GM08714 (cell line): ENCODE data around the gene PTGER4.

Source experiments
- H3K4me3 ChIP-seq: fragments of 200-500 bp; sonication (Bioruptor generic); 2 replicates; pipeline ENCODE4 v1.5.1; 2014; ENCODE audit warnings: mild to moderate bottlenecking, low read length, inconsistent platforms
- ZNF274 ChIP-seq: IDR thresholded peaks from 2 replicates; pipeline ENCODE4 v1.6.1; 2012; ENCODE audit warnings: mild to moderate bottlenecking, low read depth, low read length

The PTGER4 gene

DNA sequence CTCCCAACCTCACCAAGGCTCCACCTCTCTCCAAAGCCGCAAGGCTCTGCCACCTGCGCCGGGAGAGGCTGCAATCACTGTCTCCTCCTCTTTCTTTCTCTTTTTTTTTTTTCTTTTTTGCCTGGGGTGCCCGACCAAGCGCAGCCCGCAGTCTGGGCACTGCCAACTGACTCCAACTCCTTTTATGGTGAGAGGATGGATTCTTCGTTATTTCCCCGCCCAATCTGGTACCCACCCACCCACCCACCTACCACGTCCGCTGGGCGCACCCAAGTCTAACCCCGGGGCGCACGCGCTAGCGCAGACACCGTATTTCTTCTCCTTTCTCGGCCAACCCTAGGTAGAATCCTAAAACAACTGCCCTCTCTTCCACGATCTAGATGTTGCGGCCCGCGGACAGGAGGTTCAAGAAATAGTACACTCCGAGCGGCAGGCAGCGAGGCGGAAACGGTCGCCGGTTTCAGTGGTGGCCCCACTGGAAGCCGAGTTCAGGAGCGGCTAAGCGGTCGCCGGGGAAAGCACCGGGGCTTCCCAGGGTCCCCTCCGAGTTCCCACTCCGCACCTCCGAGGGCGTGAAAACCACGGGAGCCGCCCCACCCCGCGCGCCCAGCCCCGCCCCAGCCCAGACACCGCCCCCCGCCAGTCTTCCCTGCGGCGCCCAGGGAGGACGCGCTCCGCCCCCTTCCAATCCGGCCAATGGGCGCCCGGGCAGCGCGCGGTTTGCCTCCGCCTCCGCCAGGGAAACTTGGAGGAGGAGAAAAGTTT lies 385 bp upstream of the PTGER4 start:
- TF ChIP-seq ZNF274: no peak
- peak overlapping the region; percentile 80 for H3K4me3 ChIP-seq

DNA sequence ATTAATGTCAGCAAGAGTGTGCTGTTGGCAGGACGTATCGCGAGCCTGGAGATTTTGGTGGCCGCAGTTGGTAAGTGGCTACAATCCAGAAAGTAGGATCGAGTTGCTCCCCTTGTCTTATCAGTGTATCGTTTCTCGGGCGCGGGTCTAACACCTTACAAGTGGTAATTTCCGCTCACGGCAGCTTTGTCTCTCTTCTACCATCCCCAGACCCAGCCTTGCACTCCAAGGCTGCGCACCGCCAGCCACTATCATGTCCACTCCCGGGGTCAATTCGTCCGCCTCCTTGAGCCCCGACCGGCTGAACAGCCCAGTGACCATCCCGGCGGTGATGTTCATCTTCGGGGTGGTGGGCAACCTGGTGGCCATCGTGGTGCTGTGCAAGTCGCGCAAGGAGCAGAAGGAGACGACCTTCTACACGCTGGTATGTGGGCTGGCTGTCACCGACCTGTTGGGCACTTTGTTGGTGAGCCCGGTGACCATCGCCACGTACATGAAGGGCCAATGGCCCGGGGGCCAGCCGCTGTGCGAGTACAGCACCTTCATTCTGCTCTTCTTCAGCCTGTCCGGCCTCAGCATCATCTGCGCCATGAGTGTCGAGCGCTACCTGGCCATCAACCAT lies 1.1 kb downstream of the PTGER4 start:
- H3K4me3 ChIP-seq: peak overlapping the region; percentile 80
- TF ChIP-seq ZNF274: no peak

DNA sequence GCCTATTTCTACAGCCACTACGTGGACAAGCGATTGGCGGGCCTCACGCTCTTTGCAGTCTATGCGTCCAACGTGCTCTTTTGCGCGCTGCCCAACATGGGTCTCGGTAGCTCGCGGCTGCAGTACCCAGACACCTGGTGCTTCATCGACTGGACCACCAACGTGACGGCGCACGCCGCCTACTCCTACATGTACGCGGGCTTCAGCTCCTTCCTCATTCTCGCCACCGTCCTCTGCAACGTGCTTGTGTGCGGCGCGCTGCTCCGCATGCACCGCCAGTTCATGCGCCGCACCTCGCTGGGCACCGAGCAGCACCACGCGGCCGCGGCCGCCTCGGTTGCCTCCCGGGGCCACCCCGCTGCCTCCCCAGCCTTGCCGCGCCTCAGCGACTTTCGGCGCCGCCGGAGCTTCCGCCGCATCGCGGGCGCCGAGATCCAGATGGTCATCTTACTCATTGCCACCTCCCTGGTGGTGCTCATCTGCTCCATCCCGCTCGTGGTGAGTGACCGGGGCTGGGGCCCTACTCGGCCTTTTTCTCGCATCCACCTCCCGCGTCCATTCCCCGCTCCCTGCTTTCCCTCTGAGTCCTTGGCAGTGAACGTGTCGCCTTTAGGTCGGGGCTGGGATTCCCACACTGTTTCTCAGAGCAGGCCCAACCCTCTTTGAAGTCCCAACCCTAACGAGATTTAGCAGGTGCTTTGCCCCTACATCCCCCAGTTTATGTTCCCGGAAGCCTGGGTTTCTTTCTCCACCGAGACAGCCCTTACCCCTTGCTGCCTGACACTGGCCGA lies 1.8 kb downstream of the PTGER4 start:
- peak overlapping the region; percentile 80 for H3K4me3 ChIP-seq
- TF ChIP-seq ZNF274: no peak

DNA sequence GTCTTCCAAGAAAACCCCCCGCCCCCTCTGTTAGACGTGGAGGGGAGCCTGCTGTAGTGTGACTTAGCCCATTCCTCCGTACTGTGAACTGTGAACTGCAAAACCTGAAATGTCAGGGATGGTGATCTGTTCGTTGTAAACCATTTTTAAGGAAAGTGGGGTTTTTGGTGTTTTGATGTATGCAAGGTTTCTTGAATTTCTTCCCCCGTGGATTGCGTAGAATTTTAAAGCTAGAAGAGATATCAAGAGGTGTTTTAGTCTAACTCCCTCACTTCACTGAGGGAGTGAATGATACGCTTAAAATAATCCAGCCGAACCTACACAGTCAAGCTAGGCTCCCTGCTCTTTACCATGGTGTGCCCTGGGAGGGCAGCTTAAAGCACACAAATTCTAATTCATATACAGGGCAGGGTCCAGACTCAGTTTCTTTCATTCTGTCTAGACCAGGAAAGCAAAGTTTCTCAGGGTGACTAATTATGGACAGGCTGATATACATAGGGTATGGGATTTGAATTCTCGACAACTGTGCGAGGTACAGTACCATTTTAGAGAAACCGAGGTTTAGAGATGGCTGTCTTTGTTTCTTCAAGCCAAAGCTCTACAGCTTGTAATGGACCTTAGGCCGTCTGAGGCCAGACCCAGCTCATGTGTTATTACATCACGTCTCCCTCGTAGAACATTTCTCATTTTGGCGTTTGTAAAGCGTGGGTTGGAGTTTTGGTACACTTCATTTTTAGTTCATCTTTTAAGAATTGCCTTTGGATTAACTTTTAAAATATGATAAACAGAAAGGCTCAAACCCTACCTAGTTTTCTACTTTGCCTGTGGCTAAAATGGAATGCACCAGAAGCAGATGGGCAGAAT lies 2.7 kb downstream of the PTGER4 start:
- peak overlapping the region; percentile 80 for H3K4me3 ChIP-seq
- TF ChIP-seq ZNF274: no peak

DNA sequence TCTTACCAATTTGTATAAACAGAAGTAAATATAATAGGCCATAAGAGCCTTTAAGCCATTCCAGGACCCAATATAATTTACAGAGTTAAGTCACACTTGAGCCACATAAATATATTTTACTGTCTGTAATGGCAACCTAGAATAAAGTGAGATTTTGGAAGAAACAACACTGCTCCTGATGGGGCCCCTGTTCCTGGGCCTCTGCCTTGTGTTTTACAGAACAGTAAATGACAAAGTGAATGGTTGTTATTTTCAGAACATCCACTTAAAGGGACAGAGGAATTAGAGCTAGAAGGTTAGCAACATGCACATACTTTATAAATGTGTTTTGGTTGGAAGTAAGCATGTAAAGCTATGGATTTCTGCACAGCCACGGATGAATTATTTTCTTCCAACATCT lies 3.6 kb downstream of the PTGER4 start:
- H3K4me3 ChIP-seq: peak overlapping the region; percentile 80; the same call in 1 of the 2 replicates
- no peak for TF ChIP-seq ZNF274

DNA sequence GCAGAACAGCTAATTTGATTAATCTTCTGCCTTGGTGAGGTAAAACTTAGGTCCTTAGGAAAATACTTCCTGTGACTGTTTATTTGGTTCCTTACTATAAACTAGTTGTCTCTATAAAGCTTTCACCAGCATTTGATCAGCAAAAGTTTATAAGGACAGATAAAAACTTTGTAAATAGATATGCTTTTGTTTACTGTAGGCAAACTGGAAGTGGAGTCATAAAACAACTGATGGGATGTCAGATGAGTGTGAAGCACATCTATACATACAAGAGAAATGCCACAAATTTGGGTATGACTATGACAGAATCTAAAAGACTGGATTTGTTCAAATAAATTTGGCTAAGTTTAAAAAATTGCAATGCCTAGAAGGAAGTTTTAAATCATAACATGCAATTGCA lies 5.5 kb downstream of the PTGER4 start:
- TF ChIP-seq ZNF274: no peak
- H3K4me3 ChIP-seq: no peak overlapping the region

DNA sequence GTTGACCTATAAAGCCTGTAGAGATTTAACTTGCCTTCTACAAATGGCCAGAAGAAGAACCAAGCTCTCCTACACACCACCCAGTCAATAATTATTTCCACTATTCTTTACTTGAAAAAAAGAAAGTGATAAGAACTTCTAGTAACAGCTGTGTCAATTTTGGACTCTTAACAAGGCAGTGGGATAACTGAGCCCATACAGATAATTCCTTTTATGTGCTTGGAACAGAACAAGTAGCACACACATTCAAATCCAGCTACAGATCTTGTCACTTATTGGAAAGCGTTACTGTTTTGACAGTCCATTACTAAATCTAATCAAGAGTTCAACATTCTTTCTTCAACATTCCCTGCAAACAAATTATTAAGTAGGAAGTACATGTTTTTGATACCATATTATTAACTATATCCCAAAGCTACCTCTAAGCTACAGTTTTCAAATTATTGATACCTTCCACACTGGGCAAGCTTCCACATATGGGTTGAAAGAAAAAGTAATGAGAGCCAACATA lies 6.3 kb downstream of the PTGER4 start:
- H3K4me3 ChIP-seq: no peak overlapping the region
- no peak for TF ChIP-seq ZNF274

DNA sequence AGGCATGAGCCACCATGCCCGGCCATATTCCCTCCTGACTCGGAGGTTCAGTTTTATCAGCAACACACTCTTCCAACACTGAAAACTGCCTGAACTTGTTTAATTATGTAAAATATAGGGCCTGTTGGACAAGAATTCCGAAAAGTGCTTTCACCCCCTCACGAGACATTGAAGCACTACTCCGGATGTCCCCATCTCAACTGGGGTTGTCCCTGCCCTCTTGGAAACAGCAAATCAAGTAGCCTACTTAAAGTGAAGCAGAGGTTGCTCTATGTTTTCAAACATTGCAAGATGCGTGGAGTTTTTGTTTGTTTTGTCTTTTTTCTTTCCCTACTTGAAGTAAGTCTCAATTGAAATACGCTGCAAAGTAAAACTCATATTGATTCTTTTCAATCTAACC lies 7.6 kb downstream of the PTGER4 start:
- no peak for TF ChIP-seq ZNF274
- H3K4me3 ChIP-seq: no peak overlapping the region

DNA sequence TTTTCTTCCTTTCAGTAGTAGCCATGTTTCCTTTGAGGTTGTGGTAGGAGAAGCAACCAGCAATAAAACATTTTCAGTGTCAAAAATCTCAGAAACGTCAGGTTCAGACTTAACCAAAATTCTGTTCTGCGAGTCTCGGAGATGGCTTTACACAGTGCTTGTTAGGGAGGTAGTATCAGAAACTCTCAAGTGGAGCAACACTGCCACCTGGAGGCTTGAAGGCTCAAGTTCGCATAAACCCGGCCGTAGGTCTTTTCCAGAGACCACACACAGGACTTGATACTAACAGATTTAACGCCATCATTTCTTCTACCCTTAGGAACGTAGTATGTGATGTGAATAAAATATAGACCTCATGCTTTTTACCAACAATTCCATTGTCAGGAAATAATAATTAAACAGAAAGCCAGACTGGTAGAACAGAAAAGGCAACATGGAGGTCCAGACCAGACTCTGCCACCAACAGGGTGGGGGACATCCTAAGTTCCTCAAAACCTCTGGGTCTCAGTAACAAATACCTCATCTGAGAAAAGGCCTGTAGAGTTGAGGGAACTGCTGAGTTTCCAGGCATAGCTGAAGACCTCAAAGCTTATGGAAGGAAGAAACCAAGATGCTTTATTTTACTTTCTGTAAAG lies 8.5 kb downstream of the PTGER4 start:
- no peak overlapping the region for H3K4me3 ChIP-seq
- TF ChIP-seq ZNF274: no peak

DNA sequence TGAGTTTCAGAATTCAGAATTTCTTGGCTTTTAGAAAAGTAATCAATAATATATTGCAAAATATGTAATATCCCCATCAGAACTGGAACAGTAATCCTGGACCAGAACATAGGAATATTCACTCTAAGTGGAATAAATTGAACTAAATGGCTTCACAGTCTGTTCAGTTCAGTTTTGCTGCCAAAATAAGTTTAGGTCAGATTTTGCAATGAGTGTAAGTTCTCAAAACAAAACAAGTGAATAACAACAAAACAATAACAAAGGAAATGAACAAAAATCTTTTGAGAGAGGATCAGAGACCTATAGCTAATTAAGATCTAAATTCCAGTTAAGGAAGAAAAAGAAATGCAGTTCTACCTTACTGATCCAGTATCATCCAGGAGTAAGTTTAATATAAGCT lies 9.3 kb downstream of the PTGER4 start:
- H3K4me3 ChIP-seq: no peak overlapping the region
- TF ChIP-seq ZNF274: no peak

DNA sequence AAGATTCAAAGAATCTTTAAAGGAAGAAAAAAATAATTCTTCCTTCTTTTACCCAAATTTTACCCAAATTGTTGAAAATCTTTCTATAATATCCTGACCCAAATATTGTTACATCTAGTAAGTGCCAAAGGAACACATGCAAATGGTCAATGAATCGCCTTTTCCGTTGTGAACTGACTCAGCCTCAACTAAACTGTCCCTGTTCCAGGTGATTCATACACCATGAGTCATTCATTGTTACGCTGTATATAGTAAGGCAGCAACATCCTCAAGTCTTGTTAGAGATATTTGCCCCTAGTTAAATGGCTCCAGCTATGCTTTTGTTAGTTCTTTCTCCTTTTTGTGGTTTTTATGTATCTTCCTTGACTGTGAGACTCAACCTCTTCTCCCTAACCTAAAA lies 9.7 kb downstream of the PTGER4 start:
- TF ChIP-seq ZNF274: no peak
- H3K4me3 ChIP-seq: no peak overlapping the region

DNA sequence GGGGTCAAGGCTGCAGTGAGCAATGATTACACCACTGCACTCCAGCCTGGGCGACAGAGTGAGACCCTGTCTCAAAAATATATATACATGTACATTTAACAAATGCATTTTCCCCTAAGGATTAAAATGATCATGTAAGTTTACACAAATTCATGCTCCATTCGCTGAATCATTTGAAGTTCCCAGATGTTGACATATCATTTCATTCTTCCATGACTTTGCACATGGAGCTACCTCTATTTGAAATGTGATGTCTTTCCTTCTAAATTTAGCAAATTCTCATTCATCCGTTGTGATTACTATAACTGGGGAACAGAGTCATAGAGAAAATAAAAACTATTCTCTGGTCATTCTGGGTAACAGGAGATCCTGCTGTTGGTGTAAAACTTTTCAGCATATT lies 10.6 kb downstream of the PTGER4 start:
- no peak overlapping the region for H3K4me3 ChIP-seq
- TF ChIP-seq ZNF274: no peak

DNA sequence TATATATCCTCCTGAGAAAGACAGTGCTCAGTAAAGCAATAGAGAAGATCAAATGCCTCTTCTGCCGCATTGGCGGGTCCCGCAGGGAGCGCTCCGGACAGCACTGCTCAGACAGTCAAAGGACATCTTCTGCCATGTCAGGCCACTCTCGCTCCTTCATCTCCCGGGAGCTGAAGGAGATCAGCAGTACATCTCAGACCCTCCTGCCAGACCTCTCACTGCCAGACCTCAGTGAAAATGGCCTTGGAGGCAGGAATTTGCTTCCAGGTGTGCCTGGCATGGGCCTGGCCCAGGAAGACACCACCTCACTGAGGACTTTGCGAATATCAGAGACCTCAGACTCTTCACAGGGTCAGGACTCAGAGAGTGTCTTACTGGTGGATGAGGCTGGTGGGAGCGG lies 12.2 kb downstream of the PTGER4 start:
- no peak overlapping the region for H3K4me3 ChIP-seq
- TF ChIP-seq ZNF274: no peak

DNA sequence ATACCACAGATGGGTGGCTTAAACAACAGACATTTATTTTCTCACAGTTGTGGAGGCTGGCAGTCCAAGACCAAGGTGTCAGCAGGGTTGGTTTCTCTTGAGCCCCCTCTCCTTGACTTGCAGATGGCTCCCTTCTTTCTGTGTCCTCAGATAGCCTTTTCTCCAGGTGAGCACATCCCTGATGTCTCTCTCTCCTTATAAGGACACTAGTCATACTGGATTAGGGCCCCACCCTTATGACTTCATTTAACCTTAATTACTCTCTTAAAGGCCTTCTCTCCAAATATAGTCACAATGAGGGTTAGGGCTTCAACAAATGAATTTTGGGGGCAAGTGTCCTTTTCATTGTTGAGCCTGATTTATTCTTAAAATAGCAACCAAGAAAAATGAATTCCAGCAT lies 14.7 kb downstream of the PTGER4 start:
- no peak overlapping the region for H3K4me3 ChIP-seq
- TF ChIP-seq ZNF274: no peak
